Stomach (tissue), 4 donors: ENCODE measurements around the gene VPS33A.

Experiments used
- CTCF ChIP-seq, 7 experiments: fragments of 450-650 bp in 4 of 7; fragments of 200-600 bp in 3 of 7; sonication (generic) in 3 of 7; IDR thresholded peaks; one replicate each; pipeline ENCODE4 v1.5.1; 2016 to 2019; ENCODE audit warnings: antibody characterized with exemption in 7 of 7, control low read depth in 2 of 7, mild to moderate bottlenecking in 1 of 7
- EP300 ChIP-seq: sonication (generic); formaldehyde crosslinking; IDR thresholded peaks from one replicate; pipeline ENCODE4 v1.6.1; 2017; ENCODE audit warnings: antibody characterized with exemption
- POLR2A ChIP-seq, 4 donors: fragments of 450-650 bp; IDR thresholded peaks; one replicate each; pipeline ENCODE4 v1.6.1; 2016; ENCODE audit warnings: antibody characterized with exemption in 4 of 4, control low read depth in 2 of 4, mild to moderate bottlenecking in 1 of 4, moderate library complexity in 1 of 4
- POLR2AphosphoS5 ChIP-seq, 3 donors: sonication (generic); formaldehyde crosslinking; IDR thresholded peaks; one replicate each; pipeline ENCODE4 v1.6.1; 2016; ENCODE audit warnings: antibody characterized with exemption in 3 of 3

DNA sequence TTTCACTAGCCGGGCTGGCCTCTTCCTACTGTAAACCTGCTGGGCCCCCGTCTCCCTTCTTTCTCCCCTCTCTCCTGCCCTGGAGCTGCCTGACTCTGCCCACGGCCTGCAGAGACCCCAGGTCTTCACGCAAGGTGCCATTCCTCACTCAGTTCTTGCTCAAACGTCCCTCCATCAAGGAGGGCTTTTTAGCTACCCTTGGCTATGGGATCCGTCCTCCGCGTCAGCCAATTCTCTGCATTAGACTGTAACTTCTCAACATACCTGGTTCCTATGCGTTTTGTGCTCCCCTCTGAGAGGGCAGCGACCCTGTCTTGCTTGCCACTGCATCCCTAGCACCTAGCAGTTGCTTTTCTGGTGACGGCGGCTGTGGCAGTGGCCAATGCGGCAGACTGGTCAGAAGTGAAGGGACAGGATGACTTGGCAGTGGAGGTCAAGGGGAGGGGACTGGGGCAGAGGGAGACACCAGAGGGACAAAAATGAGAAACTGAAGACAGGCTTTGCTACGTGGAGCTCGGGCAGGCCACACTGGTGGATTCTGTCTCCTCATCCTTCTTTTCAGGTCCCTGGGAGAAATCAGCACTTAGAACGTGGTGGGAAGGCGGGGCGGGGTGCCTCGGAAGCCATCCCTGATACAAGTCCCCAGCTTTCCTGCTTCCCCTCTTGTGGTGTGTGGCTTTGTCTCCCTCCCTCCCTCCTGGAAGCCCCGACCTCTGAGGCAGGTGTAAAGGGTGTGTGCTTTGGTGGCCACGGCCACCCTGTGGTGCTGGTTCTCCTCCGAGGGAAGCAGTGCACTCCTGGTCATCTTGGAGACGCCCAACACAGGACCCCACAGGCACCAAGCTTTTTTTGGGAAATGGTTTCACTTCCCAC, 61.0 kb downstream of the VPS33A start:
- TF ChIP-seq POLR2A (IDR thresholded peaks at IDR 0.05) (no peak), CTCF (IDR thresholded peaks at IDR 0.05) (no peak), EP300 (no peak), POLR2AphosphoS5 (IDR thresholded peaks at IDR 0.05) (no peak)
